Measurements from ENCODE around the gene CFAP77. TPM values are rescaled to one million over a fixed set of nuclear protein-coding genes. Genes with fewer than 3 reads are reported as not detected.

Gene CFAP77
- total RNA-seq, 1 experiment from 2014 or later, result 0.11 TPM

DNA sequence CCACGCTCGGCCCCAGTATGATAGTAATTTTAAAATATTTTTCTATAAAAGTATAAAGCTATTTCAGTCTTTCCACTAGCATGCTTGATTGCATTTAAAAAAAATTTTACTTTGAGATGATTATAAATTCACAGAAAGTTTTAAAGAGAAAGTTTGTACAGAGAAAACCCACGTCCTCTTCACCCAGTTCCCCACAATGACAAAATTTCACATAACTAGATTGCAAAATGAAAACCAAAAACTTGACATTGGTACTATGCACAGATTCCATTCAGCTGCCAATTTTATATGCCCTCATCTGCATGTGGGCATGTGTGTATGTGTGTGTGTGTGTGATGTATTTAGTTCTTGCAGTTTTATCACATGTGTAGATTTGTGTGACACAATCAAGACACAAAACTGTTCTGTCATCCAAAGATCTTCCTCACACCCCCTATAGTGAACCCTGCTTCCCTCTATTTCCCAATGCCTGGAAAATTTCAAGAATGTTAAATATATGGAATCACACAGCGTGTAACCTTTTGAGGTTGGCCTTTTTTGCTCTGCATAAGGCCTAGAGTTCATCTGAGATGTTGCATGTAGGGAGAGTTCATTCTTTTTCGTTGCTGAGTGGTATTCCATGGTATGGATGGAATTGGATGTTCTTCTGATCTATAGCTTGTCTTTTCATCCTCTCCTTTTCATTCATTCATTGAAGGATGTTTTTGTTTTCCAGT, 115.5 kb downstream of the CFAP77 start:
- no peak overlapping the region for H3K4me3 ChIP-seq (ENCODE audit: low read length)
- H3K9me3 ChIP-seq (ENCODE audit: low read length), result no peaks in the 10 kb centered on the region
- intact Hi-C loops (cut with micrococcal nuclease), result no loop called here
- ChIA-PET CTCF (interaction anchor here (0.6 kb wide), 1 partner anchor 10 kb away, joined by 5 read pairs; no protein-coding TSS in a partner anchor), POLR2A (ENCODE audit: unreplicated experiment) (no interaction called here)
- no peak overlapping the region for H3K27ac ChIP-seq (ENCODE audit: low read length)
- DNase-seq (no peak), ATAC-seq (no peak)
- no peak overlapping the region for H2AFZ ChIP-seq (ENCODE audit: low read length)
- no peaks in the 10 kb centered on the region for H3K9me2 ChIP-seq (replicated peaks; ENCODE audit: low read length)
- no peak overlapping the region for H3K9ac ChIP-seq (ENCODE audit: low read length)
- peaks cover 32% of the 10 kb centered on the region for H3K27me3 ChIP-seq (ENCODE audit: low read length)
- TF ChIP-seq CTCF (conservative IDR thresholded peaks at IDR 0.05; ENCODE audit: low read depth, low read length) (no peak), EZH2 (IDR thresholded peaks at IDR 0.05; ENCODE audit: low read length, unreplicated experiment) (no peak), EZH2phosphoT487 (IDR thresholded peaks at IDR 0.05; ENCODE audit: borderline replicate concordance, low read length) (no peak)
- H3K36me3 ChIP-seq (ENCODE audit: low read depth, low read length), result no peaks in the 10 kb centered on the region
- BruUV-seq (replicated peaks), result no TSS peak
- no peaks in the 10 kb centered on the region for H3K79me2 ChIP-seq (ENCODE audit: low read length)
- H3K4me1 ChIP-seq (ENCODE audit: insufficient read depth, low read length), result no peaks in the 10 kb centered on the region
- H4K20me1 ChIP-seq (ENCODE audit: low read length), result no peaks in the 10 kb centered on the region
- H3F3A ChIP-seq (ENCODE audit: low read length, unreplicated experiment), result no peaks in the 10 kb centered on the region
- H3K4me2 ChIP-seq (ENCODE audit: low read length), result no peak overlapping the region

GRCh38 chr9:132531195-132531594, 121.2 kb downstream of the CFAP77 start:
- Histone ChIP-seq H3K27ac (ENCODE audit: low read length) (no peak overlapping the region), H3K27me3 (ENCODE audit: low read length) (peaks cover 12% of the 10 kb centered on the region; the same call in 1 of the 2 replicates), H3K79me2 (ENCODE audit: low read length) (no peaks in the 10 kb centered on the region), H3K4me3 (ENCODE audit: low read length) (no peak overlapping the region), H3K4me2 (ENCODE audit: low read length) (no peak overlapping the region), H3K9me3 (ENCODE audit: low read length) (no peaks in the 10 kb centered on the region), H3K9ac (ENCODE audit: low read length) (no peak overlapping the region), H3K36me3 (ENCODE audit: low read depth, low read length) (no peaks in the 10 kb centered on the region), H3K4me1 (ENCODE audit: insufficient read depth, low read length) (no peaks in the 10 kb centered on the region), H3K9me2 (replicated peaks; ENCODE audit: low read length) (no peaks in the 10 kb centered on the region), H4K20me1 (ENCODE audit: low read length) (no peaks in the 10 kb centered on the region), H2AFZ (ENCODE audit: low read length) (no peak overlapping the region), H3F3A (ENCODE audit: low read length, unreplicated experiment) (no peaks in the 10 kb centered on the region)
- intact Hi-C loops (cut with micrococcal nuclease), result no loop called here
- ChIA-PET CTCF (no interaction called here), POLR2A (ENCODE audit: unreplicated experiment) (no interaction called here)
- no peak for ATAC-seq
- no peak for TF ChIP-seq CTCF (conservative IDR thresholded peaks at IDR 0.05; ENCODE audit: low read depth, low read length)
- BruUV-seq (replicated peaks), result no TSS peak
- DNase-seq, result no peak

DNA sequence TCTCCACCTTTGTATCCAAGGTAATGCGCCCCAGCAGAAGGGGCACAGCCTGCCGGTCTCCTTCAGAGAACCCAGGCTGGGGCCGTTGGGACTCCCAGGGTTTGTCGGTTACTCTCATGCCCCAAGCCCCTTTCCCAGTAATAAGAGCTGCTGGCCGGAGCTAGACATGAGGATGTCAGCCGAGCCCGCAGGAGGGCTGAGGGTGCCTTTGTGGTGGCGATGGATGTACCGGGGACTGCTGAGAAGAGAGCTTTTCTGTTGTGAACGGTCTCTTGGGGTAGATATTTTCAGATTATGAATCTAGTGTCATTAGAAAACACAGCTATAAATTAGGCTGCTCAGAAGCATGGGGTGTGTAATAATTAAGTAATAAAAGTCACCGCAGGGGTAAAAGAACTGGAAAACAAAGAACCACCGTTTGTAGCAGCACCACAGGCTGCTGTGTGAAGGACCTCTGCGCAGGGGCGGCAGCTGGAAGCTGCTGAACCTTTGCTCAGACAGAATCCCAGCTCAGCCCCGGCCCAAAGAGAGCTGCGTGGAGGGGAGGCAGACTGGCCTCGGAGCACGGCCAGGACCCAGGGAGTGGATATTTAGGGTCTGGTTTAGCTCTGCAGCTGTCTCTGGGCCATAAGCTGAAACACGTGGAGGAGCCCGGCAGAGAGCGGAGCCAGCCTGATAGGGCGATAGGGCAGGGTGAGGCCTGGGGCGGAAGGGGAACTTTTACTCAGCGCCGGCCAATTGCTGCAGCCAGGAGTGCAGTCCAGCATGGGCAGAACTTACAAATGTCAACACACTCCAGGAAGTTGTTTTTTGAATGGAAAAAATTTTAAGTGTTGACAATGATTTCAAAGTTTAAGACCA, 121.9 kb downstream of the CFAP77 start:
- DNase-seq, result no peak
- Histone ChIP-seq H3K9ac (ENCODE audit: low read length) (no peak overlapping the region), H3K27ac (ENCODE audit: low read length) (no peak overlapping the region), H3K27me3 (ENCODE audit: low read length) (peaks cover 12% of the 10 kb centered on the region; the same call in 1 of the 2 replicates), H3K9me3 (ENCODE audit: low read length) (no peaks in the 10 kb centered on the region), H3K4me2 (ENCODE audit: low read length) (no peak overlapping the region), H3K79me2 (ENCODE audit: low read length) (no peaks in the 10 kb centered on the region), H4K20me1 (ENCODE audit: low read length) (no peaks in the 10 kb centered on the region), H3F3A (ENCODE audit: low read length, unreplicated experiment) (no peaks in the 10 kb centered on the region), H3K9me2 (replicated peaks; ENCODE audit: low read length) (no peaks in the 10 kb centered on the region), H3K4me3 (ENCODE audit: low read length) (no peak overlapping the region), H2AFZ (ENCODE audit: low read length) (no peak overlapping the region), H3K4me1 (ENCODE audit: insufficient read depth, low read length) (no peaks in the 10 kb centered on the region), H3K36me3 (ENCODE audit: low read depth, low read length) (no peaks in the 10 kb centered on the region)
- BruUV-seq (replicated peaks), result no TSS peak
- no peak for TF ChIP-seq EZH2 (IDR thresholded peaks at IDR 0.05; ENCODE audit: low read length, unreplicated experiment)
- no peak for TF ChIP-seq EZH2phosphoT487 (IDR thresholded peaks at IDR 0.05; ENCODE audit: borderline replicate concordance, low read length)
- TF ChIP-seq CTCF (conservative IDR thresholded peaks at IDR 0.05; ENCODE audit: low read depth, low read length), result no peak
- POLR2A ChIA-PET (ENCODE audit: unreplicated experiment), result no interaction called here
- CTCF ChIA-PET, result no interaction called here
- ATAC-seq, result no peak
- intact Hi-C loops (cut with micrococcal nuclease), result no loop called here

Measured in PC-3 (cell line).